Measurements from ENCODE around the gene ZNF618. TPM values are rescaled to one million over a fixed set of nuclear protein-coding genes. Genes with fewer than 3 reads are reported as not detected.

The ZNF618 gene
- total and polyA plus RNA-seq, 9 donors = 8.2 to 28.9 (median 18.3) TPM

DNA sequence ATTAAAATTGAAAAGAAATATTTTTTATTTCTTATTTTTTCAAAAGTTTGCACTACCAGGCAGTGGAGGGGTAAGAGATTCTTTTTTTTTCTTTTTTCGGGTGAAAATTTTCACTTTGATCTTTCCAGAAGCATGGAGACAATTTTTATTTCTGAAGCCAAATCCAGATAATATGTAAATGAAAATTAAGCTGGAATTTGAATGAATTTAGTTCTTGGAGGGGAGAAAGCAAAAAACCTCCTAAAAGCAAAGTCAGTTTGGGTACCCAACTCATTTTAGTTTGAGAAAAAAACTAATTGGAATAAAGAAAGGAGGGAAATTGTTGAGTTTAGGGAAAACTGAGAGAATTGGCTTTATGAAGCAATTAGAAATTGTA lies 872 bp downstream of the ZNF618 start:
- peak overlapping the region; percentile 96 for H3K4me3 ChIP-seq

GRCh38 chr9:113879318-113879717 lies 3.2 kb downstream of the ZNF618 start:
- Histone ChIP-seq H3K27ac (peak overlapping the region; percentile 4 to 74), H3K36me3 (no peaks in the 10 kb centered on the region), H3K9me3 (no peaks in the 10 kb centered on the region), H3K4me3 (peak overlapping the region; percentile 27), H3K4me1 (ENCODE audit: insufficient read depth) (peaks cover 16% of the 10 kb centered on the region), H3K27me3 (no peaks in the 10 kb centered on the region)
- WGBS, 3 donors = 33 to 48% (median 39%) methylated on average over 4 of the region's 4 CpGs
- intact Hi-C loops (cut with DNase I) = loop anchor here (5.0 to 10.0 kb wide), 2 partner anchors 72 to 75 kb away; no protein-coding TSS in a partner anchor
- TF ChIP-seq EP300 (IDR thresholded peaks at IDR 0.05) (no peak), POLR2A (IDR thresholded peaks at IDR 0.05) (no peak)
- TF ChIP-seq, protein P1, sequence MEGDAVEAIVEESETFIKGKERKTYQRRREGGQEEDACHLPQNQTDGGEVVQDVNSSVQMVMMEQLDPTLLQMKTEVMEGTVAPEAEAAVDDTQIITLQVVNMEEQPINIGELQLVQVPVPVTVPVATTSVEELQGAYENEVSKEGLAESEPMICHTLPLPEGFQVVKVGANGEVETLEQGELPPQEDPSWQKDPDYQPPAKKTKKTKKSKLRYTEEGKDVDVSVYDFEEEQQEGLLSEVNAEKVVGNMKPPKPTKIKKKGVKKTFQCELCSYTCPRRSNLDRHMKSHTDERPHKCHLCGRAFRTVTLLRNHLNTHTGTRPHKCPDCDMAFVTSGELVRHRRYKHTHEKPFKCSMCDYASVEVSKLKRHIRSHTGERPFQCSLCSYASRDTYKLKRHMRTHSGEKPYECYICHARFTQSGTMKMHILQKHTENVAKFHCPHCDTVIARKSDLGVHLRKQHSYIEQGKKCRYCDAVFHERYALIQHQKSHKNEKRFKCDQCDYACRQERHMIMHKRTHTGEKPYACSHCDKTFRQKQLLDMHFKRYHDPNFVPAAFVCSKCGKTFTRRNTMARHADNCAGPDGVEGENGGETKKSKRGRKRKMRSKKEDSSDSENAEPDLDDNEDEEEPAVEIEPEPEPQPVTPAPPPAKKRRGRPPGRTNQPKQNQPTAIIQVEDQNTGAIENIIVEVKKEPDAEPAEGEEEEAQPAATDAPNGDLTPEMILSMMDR (IDR thresholded peaks at IDR 0.05) = no peak
- DNase-seq = peak in 3 of 5 donors; percentile 47 to 75 (median 55)

More for the DNA sequence above, 872 bp downstream of the ZNF618 start:
- 0 to 2% (median 0%) methylated on average over 1 of the region's 1 CpG for WGBS, 3 donors
- no peak for DNase-seq
- Histone ChIP-seq H3K27me3 (no peaks in the 10 kb centered on the region), H3K27ac (peak overlapping the region in 1 of 2 donors; percentile 90), H3K4me1 (ENCODE audit: insufficient read depth) (peaks cover 11% of the 10 kb centered on the region), H3K9me3 (no peaks in the 10 kb centered on the region), H3K36me3 (no peaks in the 10 kb centered on the region)
- TF ChIP-seq EP300 (IDR thresholded peaks at IDR 0.05) (no peak), POLR2A (IDR thresholded peaks at IDR 0.05) (no peak)
- TF ChIP-seq, protein P1 (IDR thresholded peaks at IDR 0.05) = no peak
- intact Hi-C loops (cut with DNase I) = loop anchor here (5.0 to 10.0 kb wide), 2 partner anchors 70 to 72 kb away; no protein-coding TSS in a partner anchor

GRCh38 chr9:113879911-113880310 lies 3.8 kb downstream of the ZNF618 start:
- peak overlapping the region; percentile 4 to 74 for H3K27ac ChIP-seq
- peak overlapping the region; percentile 27 for H3K4me3 ChIP-seq
- intact Hi-C loops (cut with DNase I) = loop anchor here (5.0 to 10.0 kb wide), 4 partner anchors 73 to 412 kb away; no protein-coding TSS in a partner anchor
- no peak for DNase-seq
- H3K9me3 ChIP-seq = no peaks in the 10 kb centered on the region
- TF ChIP-seq, protein P1 (IDR thresholded peaks at IDR 0.05) = no peak
- no peak for TF ChIP-seq POLR2A (IDR thresholded peaks at IDR 0.05)
- no peak for TF ChIP-seq EP300 (IDR thresholded peaks at IDR 0.05)
- H3K27me3 ChIP-seq = no peaks in the 10 kb centered on the region
- no peaks in the 10 kb centered on the region for H3K36me3 ChIP-seq
- peaks cover 17% of the 10 kb centered on the region for H3K4me1 ChIP-seq (ENCODE audit: insufficient read depth)
- WGBS, 3 donors = 15 to 19% (median 19%) methylated on average over 4 of the region's 4 CpGs

DNA sequence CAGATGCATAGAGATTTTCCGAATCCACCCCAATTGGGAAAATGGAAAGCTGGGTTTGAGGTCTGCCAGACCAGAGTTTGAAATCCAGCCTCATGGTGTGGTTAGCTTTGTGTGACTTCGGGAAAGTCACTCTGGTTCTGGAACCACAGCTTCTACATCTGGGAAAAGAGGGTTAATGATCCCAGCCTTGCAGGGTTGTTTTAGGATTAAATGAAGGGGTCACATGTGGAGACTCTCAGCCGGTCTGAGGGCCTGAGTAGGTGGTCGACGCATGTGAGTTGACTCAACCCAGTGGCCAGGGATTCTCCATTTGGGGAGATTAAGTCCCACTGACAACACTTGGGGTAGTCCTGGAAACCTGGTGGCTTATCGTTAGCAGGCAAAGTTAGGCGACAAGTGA lies 6.1 kb downstream of the ZNF618 start:
- H3K27ac ChIP-seq = no peak overlapping the region
- intact Hi-C loops (cut with DNase I) = loop anchor here in 2 of 4 donors (5.0 to 10.0 kb wide), 2 partner anchors 103 to 410 kb away; no protein-coding TSS in a partner anchor

More for the DNA sequence above, 6.1 kb downstream of the ZNF618 start:
- Histone ChIP-seq H3K4me1 (ENCODE audit: insufficient read depth) (peaks cover 25% of the 10 kb centered on the region), H3K36me3 (no peaks in the 10 kb centered on the region), H3K4me3 (no peak overlapping the region), H3K9me3 (no peaks in the 10 kb centered on the region), H3K27me3 (no peaks in the 10 kb centered on the region)
- TF ChIP-seq, protein P1 (IDR thresholded peaks at IDR 0.05) = no peak
- no peak for TF ChIP-seq POLR2A (IDR thresholded peaks at IDR 0.05)
- TF ChIP-seq EP300 (IDR thresholded peaks at IDR 0.05) = no peak
- no peak for DNase-seq
- WGBS, 3 donors = 82 to 88% (median 87%) methylated on average over 7 of the region's 7 CpGs

All from ovary (tissue), 9 donors.